ENCODE measurements around the gene ABHD16A. TPM values are rescaled to one million over a fixed set of nuclear protein-coding genes. Genes with fewer than 3 reads are reported as not detected.

The ABHD16A gene
- total and polyA plus RNA-seq, 2 of the 13 experiments (the other 11 are each of a cell fraction or from before 2014, with no cell fraction given) = 43.5 to 45.4 TPM

DNA sequence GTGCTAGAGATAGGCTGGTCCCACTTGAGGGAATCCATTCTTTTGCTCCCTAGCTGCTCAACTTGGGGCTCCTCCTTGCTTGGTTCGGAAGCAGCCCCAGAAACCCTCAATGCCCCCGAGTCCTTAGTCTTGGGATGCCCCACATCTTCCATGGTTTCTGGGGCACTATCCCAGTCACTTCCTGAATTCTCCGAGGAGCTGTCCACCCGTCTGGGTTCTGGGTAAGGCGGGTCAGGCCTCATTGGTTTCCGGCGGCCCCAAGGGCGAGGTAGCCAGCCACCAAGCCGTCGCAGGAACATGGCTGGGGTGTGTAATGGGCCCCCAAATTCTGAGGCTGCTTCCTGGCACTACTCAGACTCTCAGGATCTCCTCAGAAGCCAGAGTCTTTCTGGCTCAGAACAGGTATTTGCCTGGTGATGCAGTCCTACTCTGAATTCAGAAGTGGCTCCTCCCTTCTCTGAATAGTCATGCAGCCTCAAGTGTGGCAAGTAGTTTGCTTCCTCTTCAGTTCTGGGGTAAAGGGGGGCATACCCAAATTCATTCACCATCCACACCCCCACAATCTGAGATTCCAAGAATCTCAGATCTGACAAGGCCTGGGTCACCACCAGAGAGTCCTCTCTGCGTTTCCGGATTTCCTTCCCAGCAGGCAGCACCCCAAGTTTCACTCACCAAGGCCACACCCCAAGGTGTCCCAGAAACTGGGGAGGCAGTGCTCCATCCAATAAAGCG lies 43.3 kb downstream of the ABHD16A start (continued):
- TF ChIP-seq ATF7-NPFF (CRISPR knock-in tag; IDR thresholded peaks at IDR 0.05; ENCODE audit: low read depth) (no peak), SIX1 (CRISPR knock-in tag; IDR thresholded peaks at IDR 0.05; ENCODE audit: borderline replicate concordance) (no peak), HNRNPK (IDR thresholded peaks at IDR 0.05; ENCODE audit: low read depth, low read length, poor library complexity, severe bottlenecking) (no peak), CBFB (CRISPR knock-in tag; IDR thresholded peaks at IDR 0.05) (no peak), ZNF781 (CRISPR knock-in tag; IDR thresholded peaks at IDR 0.05; ENCODE audit: borderline replicate concordance, not compliant biosample characterization) (no peak), PHF5A (CRISPR knock-in tag; IDR thresholded peaks at IDR 0.05; ENCODE audit: low read depth, unreplicated experiment) (no peak), CHCHD3 (CRISPR knock-in tag; IDR thresholded peaks at IDR 0.05) (no peak), AHR (CRISPR knock-in tag; IDR thresholded peaks at IDR 0.05) (no peak), ZNF589 (CRISPR knock-in tag; conservative IDR thresholded peaks at IDR 0.05) (no peak), ZNF430 (CRISPR knock-in tag; IDR thresholded peaks at IDR 0.05) (0 out of 2 replicates have a peak, but pooled peaks have one; percentile 8), MAZ (IDR thresholded peaks at IDR 0.05; ENCODE audit: borderline replicate concordance, low read depth, low read length) (no peak), MAZ (CRISPR knock-in tag; IDR thresholded peaks at IDR 0.05; ENCODE audit: low read depth) (no peak), LCORL (IDR thresholded peaks at IDR 0.05) (no peak), LCORL (CRISPR knock-in tag; IDR thresholded peaks at IDR 0.05) (no peak; the same call in 1 of the 2 replicates), RAD21 (CRISPR knock-in tag; IDR thresholded peaks at IDR 0.05) (no peak), SMAD3 (CRISPR knock-in tag; IDR thresholded peaks at IDR 0.05) (no peak), GTF3A (CRISPR knock-in tag; conservative IDR thresholded peaks at IDR 0.05) (no peak), REPIN1 (CRISPR knock-in tag; IDR thresholded peaks at IDR 0.05; ENCODE audit: borderline replicate concordance, low read depth) (no peak)
- TF ChIP-seq, protein P1, sequence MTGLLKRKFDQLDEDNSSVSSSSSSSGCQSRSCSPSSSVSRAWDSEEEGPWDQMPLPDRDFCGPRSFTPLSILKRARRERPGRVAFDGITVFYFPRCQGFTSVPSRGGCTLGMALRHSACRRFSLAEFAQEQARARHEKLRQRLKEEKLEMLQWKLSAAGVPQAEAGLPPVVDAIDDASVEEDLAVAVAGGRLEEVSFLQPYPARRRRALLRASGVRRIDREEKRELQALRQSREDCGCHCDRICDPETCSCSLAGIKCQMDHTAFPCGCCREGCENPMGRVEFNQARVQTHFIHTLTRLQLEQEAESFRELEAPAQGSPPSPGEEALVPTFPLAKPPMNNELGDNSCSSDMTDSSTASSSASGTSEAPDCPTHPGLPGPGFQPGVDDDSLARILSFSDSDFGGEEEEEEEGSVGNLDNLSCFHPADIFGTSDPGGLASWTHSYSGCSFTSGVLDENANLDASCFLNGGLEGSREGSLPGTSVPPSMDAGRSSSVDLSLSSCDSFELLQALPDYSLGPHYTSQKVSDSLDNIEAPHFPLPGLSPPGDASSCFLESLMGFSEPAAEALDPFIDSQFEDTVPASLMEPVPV (CRISPR knock-in tag; IDR thresholded peaks at IDR 0.05) = no peak
- TF ChIP-seq, protein P2, sequence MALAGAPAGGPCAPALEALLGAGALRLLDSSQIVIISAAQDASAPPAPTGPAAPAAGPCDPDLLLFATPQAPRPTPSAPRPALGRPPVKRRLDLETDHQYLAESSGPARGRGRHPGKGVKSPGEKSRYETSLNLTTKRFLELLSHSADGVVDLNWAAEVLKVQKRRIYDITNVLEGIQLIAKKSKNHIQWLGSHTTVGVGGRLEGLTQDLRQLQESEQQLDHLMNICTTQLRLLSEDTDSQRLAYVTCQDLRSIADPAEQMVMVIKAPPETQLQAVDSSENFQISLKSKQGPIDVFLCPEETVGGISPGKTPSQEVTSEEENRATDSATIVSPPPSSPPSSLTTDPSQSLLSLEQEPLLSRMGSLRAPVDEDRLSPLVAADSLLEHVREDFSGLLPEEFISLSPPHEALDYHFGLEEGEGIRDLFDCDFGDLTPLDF (CRISPR knock-in tag; IDR thresholded peaks at IDR 0.05) = no peak
- TF ChIP-seq, protein P3, sequence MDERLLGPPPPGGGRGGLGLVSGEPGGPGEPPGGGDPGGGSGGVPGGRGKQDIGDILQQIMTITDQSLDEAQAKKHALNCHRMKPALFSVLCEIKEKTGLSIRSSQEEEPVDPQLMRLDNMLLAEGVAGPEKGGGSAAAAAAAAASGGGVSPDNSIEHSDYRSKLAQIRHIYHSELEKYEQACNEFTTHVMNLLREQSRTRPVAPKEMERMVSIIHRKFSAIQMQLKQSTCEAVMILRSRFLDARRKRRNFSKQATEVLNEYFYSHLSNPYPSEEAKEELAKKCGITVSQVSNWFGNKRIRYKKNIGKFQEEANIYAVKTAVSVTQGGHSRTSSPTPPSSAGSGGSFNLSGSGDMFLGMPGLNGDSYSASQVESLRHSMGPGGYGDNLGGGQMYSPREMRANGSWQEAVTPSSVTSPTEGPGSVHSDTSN (CRISPR knock-in tag; IDR thresholded peaks at IDR 0.05) = no peak
- TF ChIP-seq, protein P4, sequence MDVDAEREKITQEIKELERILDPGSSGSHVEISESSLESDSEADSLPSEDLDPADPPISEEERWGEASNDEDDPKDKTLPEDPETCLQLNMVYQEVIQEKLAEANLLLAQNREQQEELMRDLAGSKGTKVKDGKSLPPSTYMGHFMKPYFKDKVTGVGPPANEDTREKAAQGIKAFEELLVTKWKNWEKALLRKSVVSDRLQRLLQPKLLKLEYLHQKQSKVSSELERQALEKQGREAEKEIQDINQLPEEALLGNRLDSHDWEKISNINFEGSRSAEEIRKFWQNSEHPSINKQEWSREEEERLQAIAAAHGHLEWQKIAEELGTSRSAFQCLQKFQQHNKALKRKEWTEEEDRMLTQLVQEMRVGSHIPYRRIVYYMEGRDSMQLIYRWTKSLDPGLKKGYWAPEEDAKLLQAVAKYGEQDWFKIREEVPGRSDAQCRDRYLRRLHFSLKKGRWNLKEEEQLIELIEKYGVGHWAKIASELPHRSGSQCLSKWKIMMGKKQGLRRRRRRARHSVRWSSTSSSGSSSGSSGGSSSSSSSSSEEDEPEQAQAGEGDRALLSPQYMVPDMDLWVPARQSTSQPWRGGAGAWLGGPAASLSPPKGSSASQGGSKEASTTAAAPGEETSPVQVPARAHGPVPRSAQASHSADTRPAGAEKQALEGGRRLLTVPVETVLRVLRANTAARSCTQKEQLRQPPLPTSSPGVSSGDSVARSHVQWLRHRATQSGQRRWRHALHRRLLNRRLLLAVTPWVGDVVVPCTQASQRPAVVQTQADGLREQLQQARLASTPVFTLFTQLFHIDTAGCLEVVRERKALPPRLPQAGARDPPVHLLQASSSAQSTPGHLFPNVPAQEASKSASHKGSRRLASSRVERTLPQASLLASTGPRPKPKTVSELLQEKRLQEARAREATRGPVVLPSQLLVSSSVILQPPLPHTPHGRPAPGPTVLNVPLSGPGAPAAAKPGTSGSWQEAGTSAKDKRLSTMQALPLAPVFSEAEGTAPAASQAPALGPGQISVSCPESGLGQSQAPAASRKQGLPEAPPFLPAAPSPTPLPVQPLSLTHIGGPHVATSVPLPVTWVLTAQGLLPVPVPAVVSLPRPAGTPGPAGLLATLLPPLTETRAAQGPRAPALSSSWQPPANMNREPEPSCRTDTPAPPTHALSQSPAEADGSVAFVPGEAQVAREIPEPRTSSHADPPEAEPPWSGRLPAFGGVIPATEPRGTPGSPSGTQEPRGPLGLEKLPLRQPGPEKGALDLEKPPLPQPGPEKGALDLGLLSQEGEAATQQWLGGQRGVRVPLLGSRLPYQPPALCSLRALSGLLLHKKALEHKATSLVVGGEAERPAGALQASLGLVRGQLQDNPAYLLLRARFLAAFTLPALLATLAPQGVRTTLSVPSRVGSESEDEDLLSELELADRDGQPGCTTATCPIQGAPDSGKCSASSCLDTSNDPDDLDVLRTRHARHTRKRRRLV (CRISPR knock-in tag; IDR thresholded peaks at IDR 0.05) = no peak
